Activated CD4-positive, alpha-beta memory T cell treated with anti-CD3 and anti-CD28 coated beads, Interleukin-2, amount 10 ng/mL, durations not matched to agents 7 days and 5 days (primary cell): ENCODE measurements around the gene RAB14. TPM values are rescaled to one million over a fixed set of nuclear protein-coding genes. Genes with fewer than 3 reads are reported as not detected.

ENCODE experiments used
- CTCF ChIA-PET: fragments of 350-600 bp; sonication (Branson Sonifier 250); formaldehyde crosslinking; loops from one replicate; lab custom pipeline; 2021; ENCODE audit warnings: antibody characterized with exemption, inconsistent platforms; lab: Charles Lee
- POLR2A ChIA-PET: fragments of 350-600 bp; sonication (Branson Sonifier 250); formaldehyde crosslinking; loops from one replicate; lab custom pipeline; 2021; ENCODE audit warnings: antibody characterized with exemption; lab: Charles Lee
- DNase-seq: peaks from one replicate; pipeline ENCODE4 v3.0.0-alpha.2; 2020
- H3K27ac Mint-ChIP-seq: one replicate; pipeline ENCODE4 v1.8.0; 2021; ENCODE audit warnings: mild to moderate bottlenecking, mixed read lengths
- H3K27me3 Mint-ChIP-seq: one replicate; pipeline ENCODE4 v1.8.0; 2021; ENCODE audit warnings: mixed read lengths
- H3K36me3 Mint-ChIP-seq: one replicate; pipeline ENCODE4 v1.8.0; 2021; ENCODE audit warnings: low read depth, mixed read lengths
- H3K4me1 Mint-ChIP-seq: one replicate; pipeline ENCODE4 v1.8.0; 2021; ENCODE audit warnings: mixed read lengths
- H3K4me3 Mint-ChIP-seq: one replicate; pipeline ENCODE4 v1.8.0; 2021; ENCODE audit warnings: mild to moderate bottlenecking, mixed read lengths
- H3K9me3 Mint-ChIP-seq: one replicate; pipeline ENCODE4 v1.8.0; 2021; ENCODE audit warnings: mixed read lengths
- total RNA-seq, 2 experiments: library from RNA; stranded (reverse); gene quantifications; one replicate each; pipeline ENCODE4 v1.2.3, GENCODE V29; 2021

RAB14 gene
- total RNA-seq, 2 experiments from 2014 or later: 65.8 to 68.1 TPM

GRCh38 chr9:121169094-121169601, 32.5 kb downstream of the RAB14 start:
- ChIA-PET CTCF (interaction anchor here (0.5 to 1.8 kb wide), 15 partner anchors 9 to 424 kb away, joined by 3 to 8 read pairs (median 3); no protein-coding TSS in a partner anchor), POLR2A (interaction anchor here (1.4 kb wide), 1 partner anchor 11 kb away, joined by 4 read pairs; no protein-coding TSS in a partner anchor)
- no peaks in the 10 kb centered on the region for H3K9me3 Mint-ChIP-seq
- peak overlapping the region; percentile 15 for H3K27ac Mint-ChIP-seq
- no peak overlapping the region for H3K4me3 Mint-ChIP-seq
- no peak for DNase-seq
- H3K27me3 Mint-ChIP-seq: no peaks in the 10 kb centered on the region
- peaks cover 92% of the 10 kb centered on the region for H3K36me3 Mint-ChIP-seq
- H3K4me1 Mint-ChIP-seq: peaks cover 6% of the 10 kb centered on the region

DNA sequence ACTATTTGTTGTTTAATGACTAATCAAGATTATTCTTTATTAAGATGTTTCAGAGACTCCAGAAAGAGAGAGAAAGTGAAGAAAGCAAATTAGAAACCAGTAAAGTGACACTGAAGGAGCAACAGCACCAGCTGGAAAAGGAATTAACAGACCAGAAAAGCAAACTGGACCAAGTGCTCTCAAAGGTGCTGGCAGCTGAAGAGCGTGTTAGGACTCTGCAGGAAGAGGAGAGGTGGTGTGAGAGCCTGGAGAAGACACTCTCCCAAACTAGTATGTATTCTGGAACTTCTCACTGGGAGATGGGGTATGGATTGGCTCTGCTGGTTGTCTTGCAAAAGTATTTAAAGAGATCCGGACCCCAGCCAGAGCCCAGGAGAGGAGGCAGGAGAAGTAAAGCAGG, 33.6 kb downstream of the RAB14 start:
- ChIA-PET CTCF (interaction anchor here (0.7 to 1.8 kb wide), 4 partner anchors 16 to 46 kb away, joined by 3 to 5 read pairs (median 4); no protein-coding TSS in a partner anchor), POLR2A (interaction anchor here (1.2 to 1.6 kb wide), 2 partner anchors 8 to 18 kb away, joined by 3 to 5 read pairs; no protein-coding TSS in a partner anchor)
- H3K4me3 Mint-ChIP-seq: no peak overlapping the region
- peak overlapping the region; percentile 41 for H3K27ac Mint-ChIP-seq
- peaks cover 88% of the 10 kb centered on the region for H3K36me3 Mint-ChIP-seq
- peaks cover 6% of the 10 kb centered on the region for H3K4me1 Mint-ChIP-seq
- no peaks in the 10 kb centered on the region for H3K27me3 Mint-ChIP-seq
- no peak for DNase-seq
- H3K9me3 Mint-ChIP-seq: no peaks in the 10 kb centered on the region

GRCh38 chr9:121160025-121160424, 41.6 kb downstream of the RAB14 start:
- no peak overlapping the region for H3K4me3 Mint-ChIP-seq
- no peak for DNase-seq
- H3K36me3 Mint-ChIP-seq: peaks cover 76% of the 10 kb centered on the region
- H3K27ac Mint-ChIP-seq: peak overlapping the region; percentile 50
- H3K4me1 Mint-ChIP-seq: peaks cover 26% of the 10 kb centered on the region
- ChIA-PET CTCF (interaction anchor here (1.1 kb wide), 1 partner anchor 9 kb away, joined by 3 read pairs; no protein-coding TSS in a partner anchor), POLR2A (interaction anchor here (1.0 kb wide), 1 partner anchor 41 kb away, joined by 3 read pairs; the partner anchor contains the start of gene RAB14)
- H3K27me3 Mint-ChIP-seq: no peaks in the 10 kb centered on the region
- H3K9me3 Mint-ChIP-seq: no peaks in the 10 kb centered on the region

- Mint-ChIP-seq H3K9me3 (no peaks in the 10 kb centered on the region), H3K4me3 (no peak overlapping the region), H3K27me3 (no peaks in the 10 kb centered on the region), H3K36me3 (peaks cover 78% of the 10 kb centered on the region), H3K27ac (no peak overlapping the region), H3K4me1 (peaks cover 41% of the 10 kb centered on the region)
- CTCF ChIA-PET: interaction anchor here (1.0 kb wide), 1 partner anchor 8 kb away, joined by 3 read pairs; no protein-coding TSS in a partner anchor
- no peak for DNase-seq
- POLR2A ChIA-PET: interaction anchor here (0.7 to 2.2 kb wide), 2 partner anchors 8 to 36 kb away, joined by 3 to 6 read pairs; no protein-coding TSS in a partner anchor
These were observed 43.7 kb downstream of the RAB14 start for GRCh38 chr9:121157939-121158338.

DNA sequence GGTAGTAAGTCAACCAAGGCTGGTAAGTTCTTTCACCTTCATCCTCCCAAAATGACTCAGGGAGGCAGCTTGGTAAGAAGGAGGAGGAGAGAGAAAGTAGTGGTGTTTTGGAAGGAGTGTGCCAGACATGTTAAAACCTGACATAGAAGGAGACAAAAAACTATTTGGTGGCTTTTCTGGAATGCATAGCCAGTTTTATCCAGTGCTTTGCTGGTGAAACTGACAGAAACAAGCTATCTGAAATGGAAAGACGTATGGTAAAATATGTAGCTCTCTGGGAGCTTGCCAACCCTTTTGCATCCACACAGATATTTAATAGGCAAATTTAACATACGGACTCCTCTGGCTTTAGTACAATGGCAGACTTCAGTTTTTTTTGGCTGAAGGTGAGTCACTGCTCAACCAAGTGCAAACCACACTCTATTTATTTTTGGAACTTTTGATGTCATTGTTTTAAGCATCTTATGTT, 45.4 kb downstream of the RAB14 start:
- H3K36me3 Mint-ChIP-seq: peaks cover 81% of the 10 kb centered on the region
- no peak overlapping the region for H3K4me3 Mint-ChIP-seq
- no peaks in the 10 kb centered on the region for H3K9me3 Mint-ChIP-seq
- no peak for DNase-seq
- H3K4me1 Mint-ChIP-seq: peaks cover 51% of the 10 kb centered on the region
- H3K27ac Mint-ChIP-seq: peak overlapping the region; percentile 85
- no peaks in the 10 kb centered on the region for H3K27me3 Mint-ChIP-seq
- CTCF ChIA-PET: interaction anchor here (1.2 kb wide), 1 partner anchor 30 kb away, joined by 3 read pairs; no protein-coding TSS in a partner anchor
- POLR2A ChIA-PET: interaction anchor here (1.2 to 2.2 kb wide), 4 partner anchors 13 to 34 kb away, joined by 4 to 6 read pairs (median 4); no protein-coding TSS in a partner anchor

- Mint-ChIP-seq H3K27ac (peak overlapping the region; percentile 41), H3K9me3 (no peaks in the 10 kb centered on the region), H3K4me1 (peaks cover 49% of the 10 kb centered on the region), H3K36me3 (peaks cover 78% of the 10 kb centered on the region), H3K27me3 (no peaks in the 10 kb centered on the region), H3K4me3 (no peak overlapping the region)
- ChIA-PET POLR2A (interaction anchor here (1.4 kb wide), 1 partner anchor 11 kb away, joined by 4 read pairs; no protein-coding TSS in a partner anchor), CTCF (interaction anchor here (0.7 kb wide), 1 partner anchor 32 kb away, joined by 3 read pairs; no protein-coding TSS in a partner anchor)
- DNase-seq: no peak
These were observed 46.9 kb downstream of the RAB14 start for GRCh38 chr9:121154782-121155181.

DNA sequence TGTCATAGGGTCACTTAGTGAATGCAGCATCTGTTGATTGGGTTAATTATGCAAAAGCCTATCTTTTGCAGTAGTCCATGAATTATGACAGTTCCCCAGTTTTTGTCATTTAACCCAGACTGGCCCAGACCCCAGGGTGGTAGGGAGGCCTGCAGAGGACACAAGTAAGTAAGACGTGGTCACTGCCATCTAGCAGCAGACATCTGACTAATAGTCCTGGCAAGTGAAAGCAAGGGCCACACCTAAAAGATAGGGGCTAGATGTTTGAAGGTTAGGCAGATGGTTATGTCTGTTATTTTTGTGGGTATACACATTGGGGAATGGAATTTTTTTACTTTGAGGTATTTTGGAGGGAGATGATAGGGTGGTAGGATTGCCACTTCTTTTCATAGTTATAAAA, 48.0 kb downstream of the RAB14 start:
- peaks cover 49% of the 10 kb centered on the region for H3K4me1 Mint-ChIP-seq
- CTCF ChIA-PET: no interaction called here
- no peak overlapping the region for H3K27ac Mint-ChIP-seq
- no peaks in the 10 kb centered on the region for H3K9me3 Mint-ChIP-seq
- no peak for DNase-seq
- no peak overlapping the region for H3K4me3 Mint-ChIP-seq
- no peaks in the 10 kb centered on the region for H3K27me3 Mint-ChIP-seq
- H3K36me3 Mint-ChIP-seq: peaks cover 73% of the 10 kb centered on the region
- POLR2A ChIA-PET: no interaction called here

DNA sequence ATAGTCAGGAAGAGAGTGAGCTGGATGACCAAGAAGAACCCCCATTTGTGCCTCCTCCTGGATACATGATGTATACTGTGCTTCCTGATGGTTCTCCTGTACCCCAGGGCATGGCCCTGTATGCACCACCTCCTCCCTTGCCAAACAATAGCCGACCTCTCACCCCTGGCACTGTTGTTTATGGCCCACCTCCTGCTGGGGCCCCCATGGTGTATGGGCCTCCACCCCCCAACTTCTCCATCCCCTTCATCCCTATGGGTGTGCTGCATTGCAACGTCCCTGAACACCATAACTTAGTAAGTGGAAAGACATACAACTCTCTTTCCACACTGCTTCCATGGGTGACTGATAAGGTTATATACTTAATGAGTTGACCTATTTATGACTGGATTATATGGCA, 51.5 kb downstream of the RAB14 start:
- ChIA-PET CTCF (interaction anchor here (1.0 kb wide), 1 partner anchor 8 kb away, joined by 3 read pairs; no protein-coding TSS in a partner anchor), POLR2A (interaction anchor here (2.1 kb wide), 1 partner anchor 29 kb away, joined by 11 read pairs; no protein-coding TSS in a partner anchor)
- H3K27ac Mint-ChIP-seq: no peak overlapping the region
- no peak overlapping the region for H3K4me3 Mint-ChIP-seq
- no peaks in the 10 kb centered on the region for H3K9me3 Mint-ChIP-seq
- H3K4me1 Mint-ChIP-seq: peaks cover 41% of the 10 kb centered on the region
- DNase-seq: no peak
- H3K36me3 Mint-ChIP-seq: peaks cover 70% of the 10 kb centered on the region
- no peaks in the 10 kb centered on the region for H3K27me3 Mint-ChIP-seq

DNA sequence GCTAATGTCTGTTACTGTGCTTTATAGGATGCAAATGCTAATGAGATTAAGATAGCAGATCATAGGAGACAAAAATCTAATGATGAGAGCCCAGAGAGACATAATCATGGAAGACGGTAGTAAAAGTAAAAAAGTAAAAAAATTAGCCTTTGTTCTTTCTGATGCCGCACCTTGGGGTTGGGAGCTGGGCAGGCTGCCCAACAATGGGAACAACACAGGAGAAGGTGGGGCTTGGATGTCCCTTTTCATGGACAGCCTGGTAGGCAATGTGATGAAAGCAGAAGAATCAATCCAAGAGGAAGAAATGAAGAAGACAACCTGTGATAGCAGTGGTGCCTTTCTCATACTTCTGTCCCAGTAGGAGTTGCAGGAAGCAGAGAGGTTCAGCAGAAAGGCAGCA, 57.2 kb downstream of the RAB14 start:
- H3K27ac Mint-ChIP-seq: no peak overlapping the region
- H3K36me3 Mint-ChIP-seq: peaks cover 82% of the 10 kb centered on the region
- H3K9me3 Mint-ChIP-seq: no peaks in the 10 kb centered on the region
- DNase-seq: no peak
- POLR2A ChIA-PET: interaction anchor here (1.6 kb wide), 1 partner anchor 11 kb away, joined by 4 read pairs; no protein-coding TSS in a partner anchor
- H3K4me1 Mint-ChIP-seq: peaks cover 14% of the 10 kb centered on the region
- H3K27me3 Mint-ChIP-seq: no peaks in the 10 kb centered on the region
- H3K4me3 Mint-ChIP-seq: no peak overlapping the region
- CTCF ChIA-PET: no interaction called here

DNA sequence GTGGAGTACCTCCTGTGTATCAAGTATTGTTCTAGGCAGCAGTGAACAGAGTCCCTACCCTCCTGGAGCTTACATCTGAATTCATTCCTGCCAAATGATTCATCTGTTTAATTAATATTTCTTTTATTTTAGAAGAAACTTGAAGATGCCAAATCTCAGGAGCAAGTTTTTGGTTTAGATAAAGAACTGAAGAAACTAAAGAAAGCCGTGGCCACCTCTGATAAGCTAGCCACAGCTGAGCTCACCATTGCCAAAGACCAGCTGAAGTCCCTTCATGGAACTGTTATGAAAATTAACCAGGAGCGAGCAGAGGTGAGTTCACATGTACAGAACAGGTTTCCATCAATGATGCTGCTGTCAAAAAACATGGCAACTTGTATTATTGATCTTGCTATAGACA, 57.9 kb downstream of the RAB14 start:
- H3K36me3 Mint-ChIP-seq: peaks cover 86% of the 10 kb centered on the region
- no peak overlapping the region for H3K27ac Mint-ChIP-seq
- H3K4me3 Mint-ChIP-seq: no peak overlapping the region
- no peak for DNase-seq
- ChIA-PET POLR2A (interaction anchor here (1.6 kb wide), 1 partner anchor 12 kb away, joined by 4 read pairs; no protein-coding TSS in a partner anchor), CTCF (no interaction called here)
- no peaks in the 10 kb centered on the region for H3K27me3 Mint-ChIP-seq
- peaks cover 14% of the 10 kb centered on the region for H3K4me1 Mint-ChIP-seq
- no peaks in the 10 kb centered on the region for H3K9me3 Mint-ChIP-seq

- peaks cover 8% of the 10 kb centered on the region for H3K4me1 Mint-ChIP-seq
- ChIA-PET POLR2A (no interaction called here), CTCF (no interaction called here)
- no peaks in the 10 kb centered on the region for H3K9me3 Mint-ChIP-seq
- no peaks in the 10 kb centered on the region for H3K27me3 Mint-ChIP-seq
- H3K27ac Mint-ChIP-seq: no peak overlapping the region
- no peak for DNase-seq
- H3K36me3 Mint-ChIP-seq: peaks cover 86% of the 10 kb centered on the region
- no peak overlapping the region for H3K4me3 Mint-ChIP-seq
These were observed 60.0 kb downstream of the RAB14 start for GRCh38 chr9:121141706-121142105.

DNA sequence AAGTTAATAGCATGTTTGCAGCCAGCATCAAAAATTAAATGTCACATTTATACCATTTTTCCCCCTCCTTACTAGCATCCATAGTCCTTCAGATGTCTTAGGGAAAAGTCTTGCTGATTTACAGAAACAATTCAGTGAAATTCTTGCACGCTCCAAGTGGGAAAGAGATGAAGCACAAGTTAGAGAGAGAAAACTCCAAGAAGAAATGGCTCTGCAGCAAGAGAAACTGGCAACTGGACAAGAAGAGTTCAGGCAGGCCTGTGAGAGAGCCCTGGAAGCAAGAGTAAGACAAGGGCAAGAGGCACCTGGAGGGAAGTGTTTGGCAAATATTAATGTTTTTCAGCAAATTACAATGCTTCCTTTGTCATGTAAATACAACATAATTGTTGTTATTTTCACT, 60.4 kb downstream of the RAB14 start:
- H3K4me3 Mint-ChIP-seq: no peak overlapping the region
- no peaks in the 10 kb centered on the region for H3K9me3 Mint-ChIP-seq
- no peaks in the 10 kb centered on the region for H3K27me3 Mint-ChIP-seq
- H3K27ac Mint-ChIP-seq: no peak overlapping the region
- POLR2A ChIA-PET: no interaction called here
- H3K36me3 Mint-ChIP-seq: peaks cover 84% of the 10 kb centered on the region
- CTCF ChIA-PET: no interaction called here
- DNase-seq: no peak
- H3K4me1 Mint-ChIP-seq: peaks cover 7% of the 10 kb centered on the region

- no peaks in the 10 kb centered on the region for H3K9me3 Mint-ChIP-seq
- ChIA-PET POLR2A (no interaction called here), CTCF (no interaction called here)
- H3K36me3 Mint-ChIP-seq: peaks cover 87% of the 10 kb centered on the region
- peaks cover 10% of the 10 kb centered on the region for H3K4me1 Mint-ChIP-seq
- H3K27ac Mint-ChIP-seq: peak overlapping the region; percentile 4
- no peaks in the 10 kb centered on the region for H3K27me3 Mint-ChIP-seq
- H3K4me3 Mint-ChIP-seq: no peak overlapping the region
- no peak for DNase-seq
These were observed 61.5 kb downstream of the RAB14 start for GRCh38 chr9:121140162-121140561.
